GM23338 (cell line): ENCODE data around the gene SUPT5H.

Source experiments
- CREB1 ChIP-seq: fragments of 250-450 bp; sonication (Bioruptor Pico); IDR thresholded peaks from 2 replicates; pipeline ENCODE4 v1.5.0; 2020; ENCODE audit warnings: low read depth, mild to moderate bottlenecking, moderate library complexity
- EZH2 ChIP-seq: fragments of 200-600 bp; sonication (generic); IDR thresholded peaks from one replicate; pipeline ENCODE4 v1.8.0; 2017; ENCODE audit warnings: antibody characterized with exemption, mild to moderate bottlenecking, low read depth; ENCODE audit not compliant: unreplicated experiment
- EZH2phosphoT487 ChIP-seq: fragments of 200-600 bp; sonication (generic); IDR thresholded peaks from one replicate; pipeline ENCODE4 v1.8.1; 2018; ENCODE audit warnings: antibody characterized with exemption; ENCODE audit not compliant: unreplicated experiment
- NANOG ChIP-seq: IDR thresholded peaks from 2 replicates; pipeline ENCODE4 v1.6.1; 2016; ENCODE audit warnings: antibody characterized with exemption, borderline replicate concordance
- POLR2AphosphoS5 ChIP-seq: IDR thresholded peaks from 2 replicates; pipeline ENCODE4 v1.6.1; 2016; ENCODE audit warnings: antibody characterized with exemption, low read depth
- ZNF331 ChIP-seq: fragments of 250-450 bp; sonication (Bioruptor Pico); IDR thresholded peaks from 2 replicates; pipeline ENCODE4 v1.5.0; 2020; ENCODE audit warnings: low read depth, mild to moderate bottlenecking, moderate library complexity
- TF ChIP-seq, protein P1 (sequence below), 2 experiments: fragments of 200-600 bp in 1 of 2; sonication (generic) in 1 of 2; conservative IDR thresholded peaks; 2 replicates each; pipeline versions ENCODE4 v1.5.1 to v1.6.1; 2016 to 2017; ENCODE audit warnings: antibody characterized with exemption in 2 of 2, low read depth in 2 of 2, mild to moderate bottlenecking in 2 of 2, moderate library complexity in 1 of 2
- TF ChIP-seq, protein P2 (sequence below): IDR thresholded peaks from one replicate; pipeline ENCODE4 v1.6.1; 2018; ENCODE audit warnings: antibody characterized with exemption; ENCODE audit not compliant: unreplicated experiment
- TF ChIP-seq, protein P3 (sequence below): IDR thresholded peaks from 2 replicates; pipeline ENCODE4 v1.6.1; 2016; ENCODE audit warnings: antibody characterized with exemption
- TF ChIP-seq, protein P4 (sequence below): fragments of 250-450 bp; sonication (Bioruptor Pico); IDR thresholded peaks from 2 replicates; pipeline ENCODE4 v1.5.0; 2020; ENCODE audit warnings: mild to moderate bottlenecking, moderate library complexity

DNA sequence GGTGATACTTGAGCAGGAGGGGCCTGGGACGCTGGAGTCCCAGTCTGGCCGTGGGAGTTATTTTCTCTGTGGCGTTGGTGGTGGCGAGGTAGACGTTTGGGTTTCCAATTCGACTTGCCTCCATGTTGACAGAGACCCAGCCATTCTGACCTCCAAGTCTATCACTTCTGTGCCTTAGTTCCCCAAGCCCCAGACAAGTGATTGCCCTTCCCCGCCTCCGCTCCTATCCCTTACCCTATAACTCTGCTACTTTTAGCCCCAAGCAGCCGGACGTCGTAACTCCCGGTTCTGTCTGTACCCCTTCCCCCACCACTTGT lies 35.8 kb downstream of the SUPT5H start:
- TF ChIP-seq POLR2AphosphoS5 (no peak), ZNF331 (CRISPR knock-in tag) (no peak), EZH2 (no peak), CREB1 (CRISPR knock-in tag) (no peak), NANOG (no peak), EZH2phosphoT487 (no peak)
- TF ChIP-seq, protein P1, sequence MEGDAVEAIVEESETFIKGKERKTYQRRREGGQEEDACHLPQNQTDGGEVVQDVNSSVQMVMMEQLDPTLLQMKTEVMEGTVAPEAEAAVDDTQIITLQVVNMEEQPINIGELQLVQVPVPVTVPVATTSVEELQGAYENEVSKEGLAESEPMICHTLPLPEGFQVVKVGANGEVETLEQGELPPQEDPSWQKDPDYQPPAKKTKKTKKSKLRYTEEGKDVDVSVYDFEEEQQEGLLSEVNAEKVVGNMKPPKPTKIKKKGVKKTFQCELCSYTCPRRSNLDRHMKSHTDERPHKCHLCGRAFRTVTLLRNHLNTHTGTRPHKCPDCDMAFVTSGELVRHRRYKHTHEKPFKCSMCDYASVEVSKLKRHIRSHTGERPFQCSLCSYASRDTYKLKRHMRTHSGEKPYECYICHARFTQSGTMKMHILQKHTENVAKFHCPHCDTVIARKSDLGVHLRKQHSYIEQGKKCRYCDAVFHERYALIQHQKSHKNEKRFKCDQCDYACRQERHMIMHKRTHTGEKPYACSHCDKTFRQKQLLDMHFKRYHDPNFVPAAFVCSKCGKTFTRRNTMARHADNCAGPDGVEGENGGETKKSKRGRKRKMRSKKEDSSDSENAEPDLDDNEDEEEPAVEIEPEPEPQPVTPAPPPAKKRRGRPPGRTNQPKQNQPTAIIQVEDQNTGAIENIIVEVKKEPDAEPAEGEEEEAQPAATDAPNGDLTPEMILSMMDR (conservative IDR thresholded peaks at IDR 0.05; ENCODE audit: low read depth in 2 of 2) = no peak
- TF ChIP-seq, protein P2, sequence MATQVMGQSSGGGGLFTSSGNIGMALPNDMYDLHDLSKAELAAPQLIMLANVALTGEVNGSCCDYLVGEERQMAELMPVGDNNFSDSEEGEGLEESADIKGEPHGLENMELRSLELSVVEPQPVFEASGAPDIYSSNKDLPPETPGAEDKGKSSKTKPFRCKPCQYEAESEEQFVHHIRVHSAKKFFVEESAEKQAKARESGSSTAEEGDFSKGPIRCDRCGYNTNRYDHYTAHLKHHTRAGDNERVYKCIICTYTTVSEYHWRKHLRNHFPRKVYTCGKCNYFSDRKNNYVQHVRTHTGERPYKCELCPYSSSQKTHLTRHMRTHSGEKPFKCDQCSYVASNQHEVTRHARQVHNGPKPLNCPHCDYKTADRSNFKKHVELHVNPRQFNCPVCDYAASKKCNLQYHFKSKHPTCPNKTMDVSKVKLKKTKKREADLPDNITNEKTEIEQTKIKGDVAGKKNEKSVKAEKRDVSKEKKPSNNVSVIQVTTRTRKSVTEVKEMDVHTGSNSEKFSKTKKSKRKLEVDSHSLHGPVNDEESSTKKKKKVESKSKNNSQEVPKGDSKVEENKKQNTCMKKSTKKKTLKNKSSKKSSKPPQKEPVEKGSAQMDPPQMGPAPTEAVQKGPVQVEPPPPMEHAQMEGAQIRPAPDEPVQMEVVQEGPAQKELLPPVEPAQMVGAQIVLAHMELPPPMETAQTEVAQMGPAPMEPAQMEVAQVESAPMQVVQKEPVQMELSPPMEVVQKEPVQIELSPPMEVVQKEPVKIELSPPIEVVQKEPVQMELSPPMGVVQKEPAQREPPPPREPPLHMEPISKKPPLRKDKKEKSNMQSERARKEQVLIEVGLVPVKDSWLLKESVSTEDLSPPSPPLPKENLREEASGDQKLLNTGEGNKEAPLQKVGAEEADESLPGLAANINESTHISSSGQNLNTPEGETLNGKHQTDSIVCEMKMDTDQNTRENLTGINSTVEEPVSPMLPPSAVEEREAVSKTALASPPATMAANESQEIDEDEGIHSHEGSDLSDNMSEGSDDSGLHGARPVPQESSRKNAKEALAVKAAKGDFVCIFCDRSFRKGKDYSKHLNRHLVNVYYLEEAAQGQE = no peak
- TF ChIP-seq, protein P3, sequence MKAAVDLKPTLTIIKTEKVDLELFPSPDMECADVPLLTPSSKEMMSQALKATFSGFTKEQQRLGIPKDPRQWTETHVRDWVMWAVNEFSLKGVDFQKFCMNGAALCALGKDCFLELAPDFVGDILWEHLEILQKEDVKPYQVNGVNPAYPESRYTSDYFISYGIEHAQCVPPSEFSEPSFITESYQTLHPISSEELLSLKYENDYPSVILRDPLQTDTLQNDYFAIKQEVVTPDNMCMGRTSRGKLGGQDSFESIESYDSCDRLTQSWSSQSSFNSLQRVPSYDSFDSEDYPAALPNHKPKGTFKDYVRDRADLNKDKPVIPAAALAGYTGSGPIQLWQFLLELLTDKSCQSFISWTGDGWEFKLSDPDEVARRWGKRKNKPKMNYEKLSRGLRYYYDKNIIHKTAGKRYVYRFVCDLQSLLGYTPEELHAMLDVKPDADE = no peak
- TF ChIP-seq, protein P4, sequence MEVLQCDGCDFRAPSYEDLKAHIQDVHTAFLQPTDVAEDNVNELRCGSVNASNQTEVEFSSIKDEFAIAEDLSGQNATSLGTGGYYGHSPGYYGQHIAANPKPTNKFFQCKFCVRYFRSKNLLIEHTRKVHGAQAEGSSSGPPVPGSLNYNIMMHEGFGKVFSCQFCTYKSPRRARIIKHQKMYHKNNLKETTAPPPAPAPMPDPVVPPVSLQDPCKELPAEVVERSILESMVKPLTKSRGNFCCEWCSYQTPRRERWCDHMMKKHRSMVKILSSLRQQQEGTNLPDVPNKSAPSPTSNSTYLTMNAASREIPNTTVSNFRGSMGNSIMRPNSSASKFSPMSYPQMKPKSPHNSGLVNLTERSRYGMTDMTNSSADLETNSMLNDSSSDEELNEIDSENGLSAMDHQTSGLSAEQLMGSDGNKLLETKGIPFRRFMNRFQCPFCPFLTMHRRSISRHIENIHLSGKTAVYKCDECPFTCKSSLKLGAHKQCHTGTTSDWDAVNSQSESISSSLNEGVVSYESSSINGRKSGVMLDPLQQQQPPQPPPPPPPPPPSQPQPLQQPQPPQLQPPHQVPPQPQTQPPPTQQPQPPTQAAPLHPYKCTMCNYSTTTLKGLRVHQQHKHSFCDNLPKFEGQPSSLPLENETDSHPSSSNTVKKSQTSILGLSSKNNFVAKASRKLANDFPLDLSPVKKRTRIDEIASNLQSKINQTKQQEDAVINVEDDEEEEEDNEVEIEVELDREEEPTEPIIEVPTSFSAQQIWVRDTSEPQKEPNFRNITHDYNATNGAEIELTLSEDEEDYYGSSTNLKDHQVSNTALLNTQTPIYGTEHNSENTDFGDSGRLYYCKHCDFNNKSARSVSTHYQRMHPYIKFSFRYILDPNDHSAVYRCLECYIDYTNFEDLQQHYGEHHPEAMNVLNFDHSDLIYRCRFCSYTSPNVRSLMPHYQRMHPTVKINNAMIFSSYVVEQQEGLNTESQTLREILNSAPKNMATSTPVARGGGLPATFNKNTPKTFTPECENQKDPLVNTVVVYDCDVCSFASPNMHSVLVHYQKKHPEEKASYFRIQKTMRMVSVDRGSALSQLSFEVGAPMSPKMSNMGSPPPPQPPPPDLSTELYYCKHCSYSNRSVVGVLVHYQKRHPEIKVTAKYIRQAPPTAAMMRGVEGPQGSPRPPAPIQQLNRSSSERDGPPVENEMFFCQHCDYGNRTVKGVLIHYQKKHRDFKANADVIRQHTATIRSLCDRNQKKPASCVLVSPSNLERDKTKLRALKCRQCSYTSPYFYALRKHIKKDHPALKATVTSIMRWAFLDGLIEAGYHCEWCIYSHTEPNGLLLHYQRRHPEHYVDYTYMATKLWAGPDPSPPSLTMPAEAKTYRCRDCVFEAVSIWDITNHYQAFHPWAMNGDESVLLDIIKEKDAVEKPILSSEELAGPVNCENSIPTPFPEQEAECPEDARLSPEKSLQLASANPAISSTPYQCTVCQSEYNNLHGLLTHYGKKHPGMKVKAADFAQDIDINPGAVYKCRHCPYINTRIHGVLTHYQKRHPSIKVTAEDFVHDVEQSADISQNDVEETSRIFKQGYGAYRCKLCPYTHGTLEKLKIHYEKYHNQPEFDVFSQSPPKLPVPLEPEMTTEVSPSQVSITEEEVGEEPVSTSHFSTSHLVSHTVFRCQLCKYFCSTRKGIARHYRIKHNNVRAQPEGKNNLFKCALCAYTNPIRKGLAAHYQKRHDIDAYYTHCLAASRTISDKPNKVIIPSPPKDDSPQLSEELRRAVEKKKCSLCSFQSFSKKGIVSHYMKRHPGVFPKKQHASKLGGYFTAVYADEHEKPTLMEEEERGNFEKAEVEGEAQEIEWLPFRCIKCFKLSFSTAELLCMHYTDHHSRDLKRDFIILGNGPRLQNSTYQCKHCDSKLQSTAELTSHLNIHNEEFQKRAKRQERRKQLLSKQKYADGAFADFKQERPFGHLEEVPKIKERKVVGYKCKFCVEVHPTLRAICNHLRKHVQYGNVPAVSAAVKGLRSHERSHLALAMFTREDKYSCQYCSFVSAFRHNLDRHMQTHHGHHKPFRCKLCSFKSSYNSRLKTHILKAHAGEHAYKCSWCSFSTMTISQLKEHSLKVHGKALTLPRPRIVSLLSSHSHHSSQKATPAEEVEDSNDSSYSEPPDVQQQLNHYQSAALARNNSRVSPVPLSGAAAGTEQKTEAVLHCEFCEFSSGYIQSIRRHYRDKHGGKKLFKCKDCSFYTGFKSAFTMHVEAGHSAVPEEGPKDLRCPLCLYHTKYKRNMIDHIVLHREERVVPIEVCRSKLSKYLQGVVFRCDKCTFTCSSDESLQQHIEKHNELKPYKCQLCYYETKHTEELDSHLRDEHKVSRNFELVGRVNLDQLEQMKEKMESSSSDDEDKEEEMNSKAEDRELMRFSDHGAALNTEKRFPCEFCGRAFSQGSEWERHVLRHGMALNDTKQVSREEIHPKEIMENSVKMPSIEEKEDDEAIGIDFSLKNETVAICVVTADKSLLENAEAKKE (CRISPR knock-in tag) = no peak
